ENCODE measurements around the gene LCE7A. TPM values are rescaled to one million over a fixed set of nuclear protein-coding genes. Genes with fewer than 3 reads are reported as not detected.

LCE7A gene
- total and polyA plus RNA-seq, 12 donors, result not detected

- H3K27me3 ChIP-seq, result peaks cover 0 to 7% (median 0%) of the 10 kb centered on the region in 7 donors
- no peak for TF ChIP-seq CTCF (IDR thresholded peaks at IDR 0.05)
- peaks cover 0 to 2% (median 0%) of the 10 kb centered on the region in 11 donors for H3K9me3 ChIP-seq
- 26 to 33% methylated on average over 5 of the region's 5 CpGs for WGBS, 2 donors
- intact Hi-C loops (cut with DNase I), result no loop called here
- DNase-seq (no peak), ATAC-seq (no peak)
- H3K4me1 ChIP-seq, result no peaks in the 10 kb centered on the region
- no peaks in the 10 kb centered on the region for H3K36me3 ChIP-seq
- H3K27ac ChIP-seq, result no peak overlapping the region
- H3K4me3 ChIP-seq, result no peak overlapping the region
These were observed 36.5 kb upstream of the LCE7A start for GRCh38 chr1:152823294-152823693.

- Histone ChIP-seq H3K27me3 (peaks cover 0 to 15% (median 0%) of the 10 kb centered on the region in 7 donors), H3K36me3 (no peaks in the 10 kb centered on the region), H3K4me3 (no peak overlapping the region), H3K27ac (no peak overlapping the region), H3K4me1 (no peaks in the 10 kb centered on the region), H3K9me3 (peaks cover 0 to 2% (median 0%) of the 10 kb centered on the region in 11 donors)
- no peak for DNase-seq
- no peak for TF ChIP-seq CTCF (IDR thresholded peaks at IDR 0.05)
- no peak for ATAC-seq
- intact Hi-C loops (cut with DNase I), result no loop called here
These were observed 34.8 kb upstream of the LCE7A start for GRCh38 chr1:152824964-152825363.

- H3K4me3 ChIP-seq, result no peak within 1 kb of the TSS
- no peak for TF ChIP-seq CTCF (IDR thresholded peaks at IDR 0.05)
- WGBS, 2 donors, result 75 to 97% methylated on average over 2 of the region's 2 CpGs
- H3K9me3 ChIP-seq, result no peaks in the 10 kb centered on the region
- peaks cover 0 to 15% (median 0%) of the 10 kb centered on the region in 7 donors for H3K27me3 ChIP-seq
- no peaks in the 10 kb centered on the region for H3K4me1 ChIP-seq
- no peak for ATAC-seq
- intact Hi-C loops (cut with DNase I), result no loop called here
- H3K36me3 ChIP-seq, result no peaks in the 10 kb centered on the region
- no peak within 1 kb of the TSS for H3K27ac ChIP-seq
- DNase-seq, result no peak
These were observed 32.6 kb upstream of the LCE7A start, which contains the start of gene LCE1A for GRCh38 chr1:152827173-152827572. LCE1A (plus strand) TSS chr1:152827473; CDS start chr1:152827473, 0 bp downstream.

- Histone ChIP-seq H3K27ac (no peak overlapping the region), H3K4me3 (no peak overlapping the region), H3K36me3 (no peaks in the 10 kb centered on the region), H3K9me3 (no peaks in the 10 kb centered on the region), H3K4me1 (no peaks in the 10 kb centered on the region), H3K27me3 (no peaks in the 10 kb centered on the region)
- no peak for TF ChIP-seq CTCF (IDR thresholded peaks at IDR 0.05)
- ATAC-seq, result no peak
- 47 to 53% methylated on average over 2 of the region's 2 CpGs for WGBS, 2 donors
- DNase-seq, result no peak
- intact Hi-C loops (cut with DNase I), result no loop called here
These were observed 22.9 kb upstream of the LCE7A start for GRCh38 chr1:152836870-152837269.

Data from heart right ventricle (tissue), 16 donors.